Right atrium auricular region (tissue), 2 donors: ENCODE data around the gene RNF31. TPM values are rescaled to one million over a fixed set of nuclear protein-coding genes. Genes with fewer than 3 reads are reported as not detected.
"Not testable (repeated sequence)": the region's sequence is repeated elsewhere in the genome, so short reads cannot be mapped to it uniquely, and the experiment has no call there.

Experiments
- DNase-seq: peaks from one replicate; pipeline ENCODE4 v3.0.0-alpha.2; 2019; ENCODE audit warnings: low spot score
- H3K27ac ChIP-seq, 2 donors: fragments of 200-600 bp; sonication (generic); 1 replicate in 1 of 2; 2 replicates in 1 of 2; pipeline ENCODE4 v1.5.1; 2016 to 2019
- H3K27me3 ChIP-seq, 2 donors: fragments of 200-600 bp; sonication (generic); one replicate each; pipeline versions ENCODE4 v1.5.1 to v1.6.0; 2017 to 2019
- H3K36me3 ChIP-seq: fragments of 200-600 bp; sonication (generic); one replicate; pipeline ENCODE4 v1.5.1; 2016
- H3K4me1 ChIP-seq, 2 donors: fragments of 200-600 bp; sonication (generic); one replicate each; pipeline versions ENCODE4 v1.5.1 to v1.6.0; 2017 to 2019
- H3K4me3 ChIP-seq, 2 donors: fragments of 200-600 bp; sonication (generic); 1 replicate in 1 of 2; 2 replicates in 1 of 2; pipeline ENCODE4 v1.5.1; 2017 to 2019; ENCODE audit warnings: mild to moderate bottlenecking in 1 of 2, moderate library complexity in 1 of 2
- H3K9me3 ChIP-seq, 2 donors: fragments of 200-600 bp; sonication (generic); one replicate each; pipeline ENCODE4 v1.5.1; 2019
- CTCF ChIP-seq, 2 donors: fragments of 200-600 bp; sonication (generic); IDR thresholded peaks; one replicate each; pipeline ENCODE4 v1.5.1; 2019; ENCODE audit warnings: antibody characterized with exemption in 2 of 2
- total RNA-seq, 2 donors: library from RNA; depleted of rRNA; stranded (reverse); fragments of >200 nt; gene quantifications; one replicate each; pipeline ENCODE4 v1.1.0, GENCODE V29; 2016

Gene RNF31
- total RNA-seq, 2 donors from 2014 or later = 24.1 to 47.5 TPM

GRCh38 chr14:24102357-24103048, 44.8 kb upstream of the RNF31 start:
- no peak for DNase-seq
- no peaks in the 10 kb centered on the region for H3K4me1 ChIP-seq
- TF ChIP-seq CTCF (IDR thresholded peaks at IDR 0.05) = no peak
- no peaks in the 10 kb centered on the region for H3K9me3 ChIP-seq
- no peak overlapping the region for H3K27ac ChIP-seq
- H3K27me3 ChIP-seq = no peaks in the 10 kb centered on the region
- no peak overlapping the region for H3K4me3 ChIP-seq
- no peaks in the 10 kb centered on the region for H3K36me3 ChIP-seq

GRCh38 chr14:24103451-24103850, 43.8 kb upstream of the RNF31 start:
- DNase-seq = no peak
- H3K36me3 ChIP-seq = no peaks in the 10 kb centered on the region
- no peak overlapping the region for H3K27ac ChIP-seq
- H3K9me3 ChIP-seq = no peaks in the 10 kb centered on the region
- no peaks in the 10 kb centered on the region for H3K4me1 ChIP-seq
- TF ChIP-seq CTCF (IDR thresholded peaks at IDR 0.05) = no peak
- H3K27me3 ChIP-seq = no peaks in the 10 kb centered on the region
- no peak overlapping the region for H3K4me3 ChIP-seq

GRCh38 chr14:24105609-24106239, 41.6 kb upstream of the RNF31 start:
- not testable (repeated sequence) for H3K4me3 ChIP-seq, H3K4me1 ChIP-seq, H3K27ac ChIP-seq, H3K9me3 ChIP-seq, DNase-seq, H3K27me3 ChIP-seq, H3K36me3 ChIP-seq

GRCh38 chr14:24106672-24107271, 40.5 kb upstream of the RNF31 start:
- Histone ChIP-seq H3K36me3 (no peaks in the 10 kb centered on the region), H3K27ac (no peak overlapping the region), H3K4me1 (peaks cover 0 to 7% of the 10 kb centered on the region in 2 donors), H3K4me3 (no peak overlapping the region), H3K9me3 (no peaks in the 10 kb centered on the region), H3K27me3 (no peaks in the 10 kb centered on the region)
- TF ChIP-seq CTCF (IDR thresholded peaks at IDR 0.05) = no peak
- DNase-seq = no peak

GRCh38 chr14:24108336-24108874, 38.9 kb upstream of the RNF31 start:
- Histone ChIP-seq H3K27ac (no peak overlapping the region), H3K4me3 (no peak overlapping the region), H3K27me3 (no peaks in the 10 kb centered on the region), H3K4me1 (peaks cover 0 to 10% of the 10 kb centered on the region in 2 donors), H3K9me3 (no peaks in the 10 kb centered on the region), H3K36me3 (no peaks in the 10 kb centered on the region)
- DNase-seq = no peak
- TF ChIP-seq CTCF (IDR thresholded peaks at IDR 0.05) = no peak

- no peak for DNase-seq
- H3K4me1 ChIP-seq = peaks cover 0 to 12% of the 10 kb centered on the region in 2 donors
- no peak for TF ChIP-seq CTCF (IDR thresholded peaks at IDR 0.05)
- H3K27ac ChIP-seq = no peak overlapping the region
- H3K4me3 ChIP-seq = no peak overlapping the region
- H3K27me3 ChIP-seq = no peaks in the 10 kb centered on the region
- H3K36me3 ChIP-seq = no peaks in the 10 kb centered on the region
- no peaks in the 10 kb centered on the region for H3K9me3 ChIP-seq
Observed at GRCh38 chr14:24110060-24110459, 37.2 kb upstream of the RNF31 start.
